Tibial nerve (tissue), 3 donors: ENCODE results near the gene CCDC181.

Experiments
- CTCF ChIP-seq, 5 experiments: fragments of 200-600 bp in 3 of 5; fragments of 450-650 bp in 2 of 5; sonication (generic) in 3 of 5; IDR thresholded peaks; one replicate each; pipeline ENCODE4 v1.5.1; 2016 to 2019; ENCODE audit warnings: antibody characterized with exemption in 5 of 5, mild to moderate bottlenecking in 3 of 5, moderate library complexity in 2 of 5
- POLR2A ChIP-seq, 2 donors: fragments of 450-650 bp; IDR thresholded peaks; one replicate each; pipeline ENCODE4 v1.6.1; 2017; ENCODE audit warnings: antibody characterized with exemption in 2 of 2, mild to moderate bottlenecking in 2 of 2, moderate library complexity in 2 of 2

GRCh38 chr1:169443923-169444322, 16.6 kb upstream of the CCDC181 start:
- no peak for TF ChIP-seq CTCF (IDR thresholded peaks at IDR 0.05)
- no peak for TF ChIP-seq POLR2A (IDR thresholded peaks at IDR 0.05)
